GM19240 (cell line): ENCODE measurements around the gene GOLGA7B.
"Not testable (repeated sequence)": the region's sequence is repeated elsewhere in the genome, so short reads cannot be mapped to it uniquely, and the experiment has no call there.

Experiments
- DNase-seq: peaks from one replicate; pipeline ENCODE4 v3.0.0; 2011; ENCODE audit warnings: low spot score; ENCODE audit not compliant: insufficient read length

GOLGA7B gene

DNA sequence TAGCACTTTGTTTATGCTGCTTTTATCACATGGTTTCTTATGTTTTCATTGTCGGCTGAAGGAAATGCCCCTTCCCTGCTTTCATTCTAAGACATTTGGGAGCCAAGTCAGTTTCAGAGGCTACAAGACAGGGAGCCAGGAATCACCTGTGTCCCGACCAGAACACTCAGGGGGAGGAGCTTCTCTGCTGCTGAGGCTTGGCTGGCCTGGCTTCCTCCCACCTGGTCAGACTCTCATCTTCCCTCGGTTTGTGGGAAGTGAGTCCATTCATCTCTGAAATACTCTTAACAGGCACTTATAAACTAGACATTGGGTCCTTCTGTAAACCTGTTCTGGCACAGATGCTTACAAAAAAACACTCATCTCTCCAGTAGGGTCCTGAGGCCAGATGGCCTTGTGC is 19.6 kb upstream of the GOLGA7B start:
- DNase-seq, result no peak

DNA sequence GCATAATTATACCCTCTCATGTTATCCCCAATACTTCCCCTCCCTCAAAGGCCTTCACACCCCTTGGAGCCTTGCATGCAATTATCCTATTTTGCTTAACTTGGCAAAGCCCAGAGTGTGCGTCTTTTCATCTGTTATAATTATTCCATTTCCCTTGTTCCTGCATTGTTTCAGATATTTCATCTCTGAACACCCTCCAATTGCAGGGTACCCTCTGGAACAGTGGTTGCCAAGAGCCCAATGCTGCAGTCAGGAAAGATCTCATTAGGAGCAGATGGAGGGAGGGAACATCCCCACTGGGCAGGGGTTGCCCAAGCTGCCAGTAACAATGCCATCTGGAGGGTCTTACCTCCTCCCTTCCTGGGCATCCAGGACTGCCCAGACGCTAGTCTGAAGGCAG is 18.4 kb upstream of the GOLGA7B start:
- DNase-seq, result no peak

DNA sequence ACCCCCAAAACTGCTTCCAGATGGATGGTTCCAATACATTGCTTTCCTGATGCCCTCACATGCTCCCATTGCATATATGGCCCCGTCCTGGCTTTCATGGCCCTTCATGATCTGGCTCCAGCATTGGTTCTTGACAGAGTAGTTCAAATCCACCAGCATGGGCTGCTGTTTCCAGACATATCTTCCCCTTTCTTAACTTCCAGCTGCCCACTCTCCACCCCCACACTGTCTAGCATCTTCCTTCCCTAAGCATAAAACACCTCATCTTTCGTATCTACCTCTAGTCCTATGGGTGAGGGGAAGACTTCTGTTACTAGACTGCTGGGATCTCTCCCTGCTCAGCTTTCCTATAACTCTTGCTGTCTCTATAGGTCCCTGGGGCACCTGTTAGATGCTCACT is 13.2 kb upstream of the GOLGA7B start:
- no peak for DNase-seq

DNA sequence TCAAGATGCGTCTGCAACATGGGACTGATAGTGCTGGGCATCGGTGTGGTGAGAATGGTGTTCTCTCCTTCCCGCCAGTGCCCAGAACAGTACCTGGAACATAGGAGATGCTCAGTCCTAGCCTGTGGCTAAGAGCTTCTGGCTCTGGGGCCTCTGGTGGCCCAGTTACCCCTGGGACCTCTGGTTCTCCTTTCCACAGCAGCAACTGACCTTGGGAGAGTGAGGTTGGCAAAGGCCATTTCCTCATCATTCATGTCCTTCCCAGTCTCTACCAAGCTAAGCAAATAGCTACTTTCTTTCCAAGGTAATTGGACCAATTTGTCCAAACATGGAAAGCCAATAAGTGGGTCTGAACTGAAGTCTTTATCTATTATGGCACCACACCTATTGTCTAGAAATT is 11.6 kb upstream of the GOLGA7B start:
- no peak for DNase-seq

DNA sequence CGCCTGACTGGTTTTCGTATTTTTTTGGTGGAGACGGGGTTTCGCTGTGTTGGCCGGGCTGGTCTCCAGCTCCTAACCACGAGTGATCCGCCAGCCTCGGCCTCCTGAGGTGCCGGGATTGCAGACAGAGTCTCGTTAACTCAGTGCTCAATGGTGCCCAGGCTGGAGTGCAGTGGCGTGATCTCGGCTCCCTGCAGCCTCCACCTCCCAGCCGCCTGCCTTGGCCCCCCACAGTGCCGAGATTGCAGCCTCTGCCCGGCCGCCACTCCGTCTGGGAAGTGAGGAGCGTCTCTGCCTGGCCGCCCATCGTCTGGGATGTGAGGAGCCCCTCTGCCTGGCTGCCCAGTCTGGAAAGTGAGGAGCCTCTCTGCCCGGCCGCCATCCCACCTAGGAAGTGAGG is 8.5 kb upstream of the GOLGA7B start:
- not testable (repeated sequence) for DNase-seq

DNA sequence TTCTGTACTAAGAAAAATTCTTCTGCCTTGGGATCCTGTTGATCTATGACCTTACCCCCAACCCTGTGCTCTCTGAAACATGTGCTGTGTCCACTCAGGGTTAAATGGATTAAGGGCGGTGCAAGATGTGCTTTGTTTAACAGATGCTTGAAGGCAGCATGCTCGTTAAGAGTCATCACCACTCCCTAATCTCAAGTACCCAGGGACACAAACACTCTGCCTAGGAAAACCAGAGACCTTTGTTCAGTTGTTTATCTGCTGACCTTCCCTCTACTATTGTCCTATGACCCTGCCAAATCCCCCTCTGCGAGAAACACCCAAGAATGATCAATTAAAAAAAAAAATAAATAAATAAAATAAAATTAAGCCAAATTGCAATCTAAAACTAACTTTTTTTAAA is 7.5 kb upstream of the GOLGA7B start:
- DNase-seq, result not testable (repeated sequence)

DNA sequence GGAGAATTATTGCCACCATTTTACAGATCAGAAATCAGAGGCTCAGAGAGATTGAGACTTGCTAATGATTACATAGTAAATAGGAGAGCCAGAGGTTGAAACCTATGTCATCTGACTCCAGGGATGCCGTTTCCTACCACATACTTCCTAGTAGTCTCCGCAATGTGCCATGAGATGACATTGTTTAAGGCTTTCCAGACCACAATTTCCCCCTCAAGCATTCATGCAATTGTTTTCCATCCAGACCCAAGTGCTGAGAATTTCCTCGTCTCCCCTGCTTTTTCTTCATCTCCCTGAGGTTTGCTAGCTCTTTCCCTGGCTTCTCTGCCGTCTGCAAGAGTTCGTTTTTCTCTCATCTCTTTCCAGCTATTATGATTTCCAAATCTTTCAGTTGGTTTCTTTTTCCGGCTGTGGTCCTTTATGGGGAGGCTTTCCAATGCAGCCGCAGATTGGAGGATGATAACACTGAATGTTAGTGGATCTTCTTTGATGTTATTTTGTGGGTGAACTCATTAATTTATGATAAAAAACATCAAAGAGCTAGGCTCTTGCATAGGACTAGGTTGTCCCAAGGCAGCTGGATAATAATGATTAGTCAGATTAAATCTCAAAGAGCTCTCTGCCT is 6.9 kb upstream of the GOLGA7B start:
- no peak for DNase-seq

DNA sequence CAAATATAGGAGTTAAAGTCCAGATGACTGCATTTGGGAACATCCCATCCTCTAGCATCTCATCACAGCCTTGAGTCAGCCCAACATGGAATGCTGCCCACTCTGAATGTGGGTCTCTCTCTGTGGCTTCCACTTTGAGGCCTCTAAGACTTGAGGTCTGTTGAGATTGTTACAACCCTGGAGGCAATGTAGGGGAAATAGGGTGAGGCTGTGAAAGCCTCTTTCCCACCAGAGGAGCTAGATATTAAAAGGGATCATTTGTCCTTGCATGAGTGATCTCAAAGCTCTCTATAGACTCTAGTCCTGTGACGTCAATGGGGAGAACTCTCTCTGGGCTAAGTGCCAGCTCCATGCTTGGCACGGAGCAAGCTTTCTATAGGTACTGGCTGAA is 6.4 kb upstream of the GOLGA7B start:
- no peak for DNase-seq

DNA sequence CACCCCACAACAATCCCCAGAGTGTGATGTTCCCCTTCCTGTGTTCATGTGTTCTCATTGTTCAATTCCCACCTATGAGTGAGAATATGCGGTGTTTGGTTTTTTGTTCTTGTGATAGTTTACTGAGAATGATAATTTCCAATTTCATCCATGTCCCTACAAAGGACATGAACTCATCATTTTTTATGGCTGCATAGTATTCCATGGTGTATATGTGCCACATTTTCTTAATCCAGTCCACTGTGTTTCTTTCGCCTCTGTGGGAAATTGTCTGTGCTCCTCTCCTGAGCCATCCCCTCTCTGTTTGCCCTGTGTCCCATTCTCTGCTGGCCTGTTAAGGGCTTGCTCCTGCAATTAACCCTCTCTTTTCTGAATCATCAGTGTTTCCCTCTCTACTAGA is 5.7 kb upstream of the GOLGA7B start:
- not testable (repeated sequence) for DNase-seq

DNA sequence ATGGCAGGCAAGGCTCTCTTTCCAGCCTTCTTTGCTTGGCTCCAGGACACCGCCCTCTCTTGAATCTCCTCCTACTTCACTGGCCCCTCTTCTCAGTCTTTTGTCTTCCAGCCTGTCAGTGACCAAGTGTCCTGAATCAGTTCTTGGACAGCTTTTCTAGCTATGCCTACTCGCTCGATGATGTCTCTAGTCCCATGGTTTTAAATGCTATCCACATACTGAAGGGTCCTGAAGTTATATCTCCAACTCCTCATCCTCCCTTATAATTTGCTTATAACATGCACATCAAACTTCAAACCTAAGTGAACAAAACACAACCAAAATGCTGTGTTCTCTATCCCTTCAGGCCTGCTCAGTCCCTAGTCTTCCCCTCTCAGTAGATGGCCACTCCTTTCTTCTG is 5.0 kb upstream of the GOLGA7B start:
- DNase-seq, result no peak

DNA sequence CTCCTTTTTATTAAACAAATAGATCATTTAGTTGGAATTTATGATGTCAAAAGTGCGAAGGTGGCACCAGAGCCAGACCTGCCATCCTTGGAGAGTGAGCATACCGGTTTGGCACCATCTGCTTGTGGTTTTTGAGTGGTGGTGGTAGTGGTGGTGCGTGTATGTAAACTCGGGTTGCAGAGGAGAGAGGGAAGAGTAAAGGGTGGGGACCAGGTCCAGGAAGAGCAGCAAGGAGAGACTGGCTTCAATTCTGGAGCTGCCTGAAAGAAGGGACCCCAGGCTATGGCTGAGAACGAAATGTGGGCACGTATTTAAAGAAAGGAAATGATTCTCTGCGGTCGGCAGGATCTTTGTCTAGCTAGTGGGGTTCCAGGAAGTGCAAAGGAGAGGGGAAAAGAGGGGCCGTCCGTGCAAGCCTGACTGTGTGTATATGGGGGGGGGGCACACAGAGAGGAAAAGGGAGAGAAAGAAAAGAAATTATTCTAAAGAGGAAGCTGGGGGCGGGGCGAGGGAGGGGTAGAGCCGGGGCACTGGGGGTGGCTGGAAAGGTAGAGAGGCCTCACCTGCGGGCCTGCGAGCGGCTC is 448 bp upstream of the GOLGA7B start:
- DNase-seq, result no peak

DNA sequence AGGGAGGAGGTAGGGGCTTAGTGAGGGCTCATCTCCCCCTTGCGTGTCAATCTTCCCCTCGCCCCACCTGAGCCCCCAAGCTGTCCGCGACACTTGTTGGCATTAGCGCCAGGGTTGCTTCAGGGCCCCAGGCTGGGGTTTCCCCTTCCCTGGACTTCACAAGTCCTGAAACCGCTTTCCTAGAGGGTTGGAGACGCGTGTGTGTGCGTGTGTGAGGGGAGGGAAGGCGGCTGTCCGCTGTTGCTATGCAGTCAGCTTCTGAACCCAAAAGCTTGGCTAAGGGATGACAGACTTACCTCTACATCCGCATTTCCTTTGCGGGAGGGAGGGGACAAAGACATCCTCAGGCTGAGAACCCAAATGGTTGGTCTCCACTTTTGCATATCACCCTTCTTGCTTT is 803 bp downstream of the GOLGA7B start:
- no peak for DNase-seq

DNA sequence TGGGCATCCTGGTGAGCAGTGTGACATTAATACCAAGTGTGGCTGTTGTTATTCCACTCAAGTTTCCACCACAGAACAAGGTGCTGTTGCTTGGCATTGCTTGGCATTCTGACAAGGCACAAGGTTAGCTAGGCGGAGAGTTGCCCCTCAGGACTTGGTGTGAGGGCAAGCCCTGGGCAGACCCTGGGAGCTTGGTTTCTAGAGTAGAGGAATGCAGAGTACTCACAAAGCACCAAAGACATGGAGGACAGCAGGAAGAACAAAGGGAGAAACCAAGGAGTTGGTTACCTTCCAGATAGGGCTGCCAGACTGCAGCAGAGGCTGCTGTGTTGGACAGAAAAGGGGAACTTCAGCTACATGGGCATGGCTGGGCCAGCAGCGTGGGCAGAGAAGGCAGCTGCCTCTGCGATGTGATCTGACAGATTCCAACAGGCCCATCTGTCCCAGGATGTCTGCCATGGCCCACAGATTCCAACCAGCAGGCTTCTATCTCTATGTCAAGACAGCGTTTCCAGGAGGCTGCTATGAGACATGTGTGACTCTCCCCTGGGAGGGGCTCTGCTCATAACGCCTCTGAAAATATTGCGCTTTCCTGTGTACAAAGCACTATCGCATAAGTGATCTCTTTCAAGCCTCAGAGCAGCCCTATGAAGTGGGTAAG is 1.8 kb downstream of the GOLGA7B start:
- no peak for DNase-seq

DNA sequence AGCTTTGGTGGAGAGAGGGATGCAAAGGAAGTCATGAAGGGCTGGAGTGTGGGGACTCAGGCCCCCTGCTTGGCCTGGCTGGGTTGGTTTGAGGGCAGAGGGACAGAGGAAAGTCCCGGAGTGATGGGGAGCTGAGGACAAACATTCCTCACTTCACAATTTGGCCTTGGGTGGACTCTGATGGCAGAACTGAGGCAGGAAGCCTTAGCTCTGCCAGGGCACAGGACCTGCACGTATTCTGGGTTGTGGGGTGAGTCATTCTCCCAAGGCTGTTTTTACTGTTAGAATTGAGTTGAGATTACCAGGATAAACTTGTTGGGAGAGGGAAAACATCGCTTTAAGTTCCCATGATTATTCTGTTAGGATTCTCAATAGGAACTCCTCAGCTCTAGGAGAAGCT is 2.6 kb downstream of the GOLGA7B start:
- no peak for DNase-seq

DNA sequence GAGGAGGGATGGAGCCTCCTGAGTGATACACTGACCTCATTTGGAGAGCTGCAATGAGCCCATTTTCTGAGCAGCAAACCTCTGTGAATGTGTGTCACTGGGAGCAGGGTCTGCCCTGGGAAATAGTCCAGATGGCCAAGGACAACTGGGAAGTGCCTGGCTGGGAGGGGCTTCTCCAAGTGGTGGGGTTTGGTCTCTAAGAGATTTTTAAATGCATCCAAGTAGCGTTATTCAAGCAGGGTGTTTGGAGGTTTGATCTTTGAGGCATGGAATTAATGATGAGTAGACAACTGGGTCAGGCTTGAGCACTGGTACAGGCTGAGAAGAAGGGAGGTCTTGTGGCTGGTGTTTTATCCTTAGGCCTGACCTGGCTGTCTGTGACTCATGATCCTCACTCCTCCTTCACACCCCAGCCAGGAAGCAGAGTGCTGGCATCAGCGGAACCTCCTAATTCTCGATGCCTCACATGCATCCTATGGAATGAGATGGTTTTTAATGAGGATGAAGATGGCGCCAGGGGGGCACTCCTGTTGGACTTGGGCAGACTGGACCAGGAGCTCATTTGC is 3.3 kb downstream of the GOLGA7B start:
- no peak for DNase-seq

DNA sequence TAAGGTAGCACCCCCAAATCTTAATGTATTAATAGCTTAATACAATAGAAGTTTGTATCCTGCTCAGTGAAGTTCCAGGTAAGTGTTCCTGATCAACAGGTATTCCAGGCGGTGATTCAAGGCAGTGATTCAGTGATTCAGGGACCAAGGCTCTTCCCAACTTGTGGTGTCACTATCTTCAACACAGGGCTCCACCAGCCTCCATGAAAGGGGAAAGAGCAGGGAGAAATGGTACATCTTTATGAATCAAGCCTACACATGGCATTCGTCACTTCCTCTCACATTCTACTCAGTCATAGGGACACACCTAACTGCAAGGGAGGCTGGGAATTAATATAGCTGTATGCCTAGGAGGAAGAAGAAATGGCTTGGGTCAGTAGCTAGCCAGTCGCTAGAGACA is 5.1 kb downstream of the GOLGA7B start:
- no peak for DNase-seq

DNA sequence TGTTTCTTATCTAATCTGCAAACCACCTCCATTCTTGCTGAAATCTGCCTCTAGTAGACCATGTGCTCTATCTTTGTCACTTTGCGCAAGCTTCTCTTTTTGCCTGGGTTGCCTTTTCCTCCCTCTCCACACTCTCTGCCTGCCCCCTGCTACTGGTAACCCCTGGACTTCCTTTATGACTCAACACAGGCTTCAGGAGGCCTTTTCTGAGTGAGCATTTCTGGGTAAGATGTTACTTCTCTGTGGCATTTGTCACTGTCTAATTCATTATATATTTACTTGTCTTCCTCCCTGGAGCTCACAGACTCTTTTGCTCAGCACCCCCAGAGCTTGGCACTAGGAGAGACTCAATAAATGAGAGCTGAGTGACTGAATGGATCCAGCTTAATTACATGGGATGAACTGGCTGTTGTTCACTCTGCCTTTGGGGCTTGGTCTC is 8.4 kb downstream of the GOLGA7B start:
- DNase-seq, result no peak

DNA sequence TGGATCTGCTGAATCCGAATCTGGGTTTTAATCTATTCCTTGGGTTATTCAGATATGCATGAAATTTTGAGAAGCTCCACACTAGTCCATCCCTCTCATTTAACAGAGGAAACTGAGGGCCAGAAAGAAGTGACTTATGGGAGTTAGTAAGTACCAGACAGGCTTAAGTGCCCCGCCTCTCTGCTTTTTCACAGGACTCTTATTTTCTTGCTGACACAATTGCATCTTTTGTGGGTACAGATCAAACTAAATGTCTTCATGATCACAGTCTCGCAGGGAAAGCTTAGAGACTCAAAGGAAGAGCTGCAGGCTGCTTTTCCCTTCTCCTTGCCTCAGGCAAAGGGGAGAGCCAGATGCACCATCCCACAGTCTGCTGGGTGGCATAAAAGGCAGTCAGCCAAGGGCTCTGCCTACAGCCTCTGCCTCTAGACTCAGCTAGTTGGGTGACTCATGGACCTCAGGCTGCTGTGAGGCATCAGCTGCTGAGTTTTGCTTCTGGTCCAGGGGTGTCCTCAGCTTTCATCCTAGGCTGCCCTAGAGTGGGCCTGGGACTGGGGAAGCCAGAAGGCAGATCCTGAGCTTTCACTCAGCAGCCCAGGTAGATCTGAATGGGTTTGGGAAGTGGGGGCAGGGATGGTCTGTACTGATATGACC is 11.6 kb downstream of the GOLGA7B start:
- DNase-seq, result no peak

DNA sequence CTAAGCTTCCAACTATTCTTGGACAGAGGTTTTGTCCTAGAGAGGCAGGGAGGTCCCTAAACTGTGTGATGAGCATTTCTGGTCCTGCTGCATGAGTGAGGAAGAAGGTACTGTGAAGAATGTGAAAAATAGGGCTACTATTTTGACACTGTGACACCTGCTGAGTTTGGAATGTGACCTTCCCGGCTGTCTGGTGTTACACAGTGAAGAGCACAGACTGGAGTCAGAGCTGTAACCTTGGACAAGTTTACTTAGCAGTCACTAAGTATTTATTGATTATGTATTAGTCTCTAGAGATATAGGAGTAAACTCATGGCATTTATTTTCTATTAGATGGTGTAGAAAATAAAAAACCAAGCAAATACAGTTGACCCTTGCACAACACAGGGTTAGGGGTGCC is 12.3 kb downstream of the GOLGA7B start:
- DNase-seq, result no peak

DNA sequence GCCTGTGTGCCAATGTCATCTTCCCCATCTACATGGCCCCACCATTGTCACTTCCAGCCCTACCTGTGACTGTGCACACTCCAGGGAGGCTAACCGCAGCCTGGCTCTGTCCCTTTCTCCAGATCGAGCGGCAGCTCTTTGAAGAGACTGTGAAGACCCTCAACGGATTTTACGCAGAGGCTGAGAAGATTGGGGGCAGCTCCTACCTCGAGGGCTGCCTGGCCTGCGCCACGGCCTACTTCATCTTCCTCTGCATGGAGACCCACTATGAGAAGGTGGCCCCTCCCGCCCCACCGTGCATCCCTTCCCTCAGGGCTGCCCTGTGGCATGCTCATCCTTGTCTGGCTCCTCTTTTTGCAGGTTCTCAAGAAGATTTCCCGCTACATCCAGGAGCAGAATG is 14.2 kb downstream of the GOLGA7B start:
- no peak for DNase-seq

DNA sequence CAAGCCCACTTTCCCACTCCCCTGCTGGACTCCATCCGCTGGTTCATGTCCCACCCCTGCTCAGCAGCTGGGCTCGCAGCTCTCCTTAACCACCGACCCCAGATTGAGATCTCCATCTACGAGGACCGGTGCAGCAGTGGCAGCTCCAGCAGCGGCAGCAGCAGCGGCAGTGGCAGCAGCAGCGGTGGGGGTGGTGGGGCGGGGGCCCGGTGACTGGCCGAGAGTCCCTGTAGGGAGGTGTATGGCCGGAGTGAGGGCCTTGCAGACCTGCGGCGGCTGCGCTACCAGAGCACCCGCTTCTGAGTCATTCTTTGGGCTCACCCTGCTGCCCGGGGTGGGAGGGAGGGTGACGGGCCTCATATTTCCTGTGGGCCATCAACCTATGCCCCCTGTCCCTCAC is 15.8 kb downstream of the GOLGA7B start:
- no peak for DNase-seq

DNA sequence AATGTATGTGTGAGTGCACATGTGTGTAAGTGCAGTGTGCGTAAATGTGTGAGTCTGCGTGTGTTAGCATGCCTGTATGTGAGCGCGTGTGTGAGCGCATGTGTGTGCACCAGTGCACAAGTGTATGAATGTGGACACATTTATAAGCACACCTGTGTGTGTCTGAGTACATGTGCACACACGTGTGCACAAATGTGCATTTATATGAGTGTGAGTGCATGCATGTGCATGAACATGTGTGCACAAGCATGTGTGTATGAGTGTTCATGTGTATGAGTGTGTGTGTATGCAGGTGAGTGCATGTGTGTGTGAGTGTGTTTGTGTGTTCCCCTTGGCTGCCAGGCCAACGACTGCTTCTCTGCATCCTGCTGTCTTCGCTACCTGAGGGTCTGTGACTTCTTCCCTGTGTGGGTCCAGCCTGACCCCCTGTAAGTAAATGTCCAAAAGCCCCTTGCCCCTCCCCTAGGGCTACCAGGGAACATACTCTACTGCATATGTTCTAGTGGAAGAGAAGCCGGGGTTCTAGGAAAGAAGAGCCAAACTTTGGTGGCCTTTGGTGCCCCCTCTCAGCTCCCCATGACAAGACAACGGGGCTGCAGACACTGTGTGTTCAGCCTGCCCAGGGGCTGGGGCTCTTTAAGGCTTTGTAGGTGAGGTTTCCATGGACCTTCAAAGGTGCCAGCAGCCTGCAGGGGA is 17.0 kb downstream of the GOLGA7B start:
- DNase-seq, result no peak
